ENCODE data around the gene ACAN. TPM values are rescaled to one million over a fixed set of nuclear protein-coding genes. Genes with fewer than 3 reads are reported as not detected.

ACAN gene
- total and polyA plus RNA-seq, 2 donors (not counting 3 experiments of a cell fraction or from before 2014, with no cell fraction given): not detected

- FAIRE-seq (peak; percentile 65), DNase-seq (ENCODE audit: low read depth, low spot score) (peak; percentile 72)
- POLR2A ChIA-PET: no interaction called here
- CTCF ChIA-PET: interaction anchor here (0.6 to 4.1 kb wide), 7 partner anchors 11 to 283 kb away, joined by 3 to 27 read pairs (median 6); no protein-coding TSS in a partner anchor
- H3K9me3 ChIP-seq (replicated peaks; ENCODE audit: control insufficient read depth, insufficient read depth, low read length): no peaks in the 10 kb centered on the region
- peak overlapping the region in 2 of 3 experiments; percentile 44 to 69 for H3K4me3 ChIP-seq (replicated peaks in 1 of 3; ENCODE audit: insufficient read depth in 1 of 3, low read depth in 1 of 3, low read length in 3 of 3)
- H3K9ac ChIP-seq (replicated peaks; ENCODE audit: extremely low read depth, insufficient read depth, low read length): no peak overlapping the region
- H3K27ac ChIP-seq (ENCODE audit: insufficient read depth, low read depth, low read length): no peak overlapping the region
- dilution Hi-C loops (cut with MboI; ENCODE audit: extremely low pct_ligation_motif_present, low sequenced_read_pairs): no loop called here
- no peak for TF ChIP-seq FOS (IDR thresholded peaks at IDR 0.05; ENCODE audit: borderline replicate concordance, insufficient read depth, low read length)
- TF ChIP-seq, protein P1, sequence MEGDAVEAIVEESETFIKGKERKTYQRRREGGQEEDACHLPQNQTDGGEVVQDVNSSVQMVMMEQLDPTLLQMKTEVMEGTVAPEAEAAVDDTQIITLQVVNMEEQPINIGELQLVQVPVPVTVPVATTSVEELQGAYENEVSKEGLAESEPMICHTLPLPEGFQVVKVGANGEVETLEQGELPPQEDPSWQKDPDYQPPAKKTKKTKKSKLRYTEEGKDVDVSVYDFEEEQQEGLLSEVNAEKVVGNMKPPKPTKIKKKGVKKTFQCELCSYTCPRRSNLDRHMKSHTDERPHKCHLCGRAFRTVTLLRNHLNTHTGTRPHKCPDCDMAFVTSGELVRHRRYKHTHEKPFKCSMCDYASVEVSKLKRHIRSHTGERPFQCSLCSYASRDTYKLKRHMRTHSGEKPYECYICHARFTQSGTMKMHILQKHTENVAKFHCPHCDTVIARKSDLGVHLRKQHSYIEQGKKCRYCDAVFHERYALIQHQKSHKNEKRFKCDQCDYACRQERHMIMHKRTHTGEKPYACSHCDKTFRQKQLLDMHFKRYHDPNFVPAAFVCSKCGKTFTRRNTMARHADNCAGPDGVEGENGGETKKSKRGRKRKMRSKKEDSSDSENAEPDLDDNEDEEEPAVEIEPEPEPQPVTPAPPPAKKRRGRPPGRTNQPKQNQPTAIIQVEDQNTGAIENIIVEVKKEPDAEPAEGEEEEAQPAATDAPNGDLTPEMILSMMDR (IDR thresholded peaks at IDR 0.05; ENCODE audit: extremely low read depth in 1 of 2, insufficient read depth in 1 of 2, low read depth in 1 of 2, low read length in 2 of 2): peak; percentile 69 to 85
- H3K4me2 ChIP-seq (ENCODE audit: insufficient read depth, low read length): peak overlapping the region; percentile 58
- no peaks in the 10 kb centered on the region for H3K9me1 ChIP-seq (replicated peaks; ENCODE audit: control insufficient read depth, extremely low read depth, insufficient read depth, low read length)
- BruUV-seq (replicated peaks): no TSS peak
- peak overlapping the region; percentile 59 for H2AFZ ChIP-seq (ENCODE audit: low read depth, low read length)
- H3K36me3 ChIP-seq (ENCODE audit: control insufficient read depth in 2 of 2, extremely low read depth in 1 of 2, insufficient read depth in 2 of 2, low read length in 2 of 2): peaks cover 0 to 3% of the 10 kb centered on the region in 2 experiments
- H3K27me3 ChIP-seq (ENCODE audit: control insufficient read depth in 2 of 2, insufficient read depth in 2 of 2, low read length in 2 of 2): no peaks in the 10 kb centered on the region
- H3K4me1 ChIP-seq (ENCODE audit: control insufficient read depth, extremely low read depth, insufficient read depth, low read length): peaks cover 36% of the 10 kb centered on the region
- no peaks in the 10 kb centered on the region for H4K20me1 ChIP-seq (replicated peaks; ENCODE audit: control insufficient read depth, extremely low read depth, insufficient read depth, low read length)
- intact Hi-C loops (cut with micrococcal nuclease): loop anchor here (1.0 kb wide), 1 partner anchor 123 kb away; no protein-coding TSS in a partner anchor
- H3K79me2 ChIP-seq (ENCODE audit: control insufficient read depth, insufficient read depth, low read length): no peaks in the 10 kb centered on the region
Observed at GRCh38 chr15:88894348-88894818, 91.1 kb downstream of the ACAN start.
